HG02938 (cell line): ENCODE results near the gene GGA2.

Experiments used
- ATAC-seq: cut with Tn5 transposase; IDR thresholded peaks from one replicate; pipeline ENCODE4 v1.9.1; 2021; ENCODE audit warnings: mild to moderate bottlenecking, moderate library complexity; ENCODE audit not compliant: unreplicated experiment

The GGA2 gene

DNA sequence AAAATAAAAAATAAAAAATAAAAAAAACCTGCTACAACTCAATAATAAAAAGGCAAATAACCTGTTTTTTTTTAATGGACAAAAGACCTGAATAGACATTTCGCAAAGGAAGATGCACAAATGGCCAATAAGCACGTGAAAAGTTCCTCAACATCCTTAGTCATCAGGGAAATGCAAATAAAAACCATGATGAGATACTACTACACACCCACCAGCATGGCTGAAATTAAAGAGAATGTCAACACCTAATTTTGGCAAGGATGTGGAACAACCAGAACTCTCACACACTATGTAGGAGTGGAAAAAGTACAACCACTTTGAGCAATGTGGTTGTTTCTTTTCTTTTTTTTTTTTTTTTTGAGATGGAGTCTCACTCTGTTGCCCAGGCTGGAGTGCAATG, 81.9 kb downstream of the GGA2 start:
- no peak for ATAC-seq

- ATAC-seq, result no peak
These were observed 85.9 kb downstream of the GGA2 start for GRCh38 chr16:23424292-23424958.

- no peak for ATAC-seq
These were observed 86.7 kb downstream of the GGA2 start for GRCh38 chr16:23423496-23424049.

- no peak for ATAC-seq
These were observed 90.3 kb downstream of the GGA2 start for GRCh38 chr16:23420011-23420410.

DNA sequence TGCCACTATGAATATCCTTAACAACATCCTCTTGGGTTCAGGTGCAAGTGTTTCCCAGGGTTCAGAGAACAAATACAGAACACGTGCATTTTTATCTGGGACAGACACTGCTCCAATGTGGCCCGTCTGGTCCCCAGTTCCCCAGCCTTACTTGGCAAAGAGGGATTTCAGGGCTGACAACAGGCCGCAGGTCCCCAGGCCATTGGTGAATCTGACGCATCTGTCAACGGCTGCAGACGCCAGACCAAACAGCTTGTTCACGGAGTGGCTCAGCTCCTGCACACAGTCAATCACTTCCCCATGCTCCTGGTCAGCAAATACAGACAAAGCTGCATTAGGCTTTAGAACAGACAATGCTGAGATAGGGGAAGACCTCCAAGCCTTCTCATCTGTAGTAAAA, 93.5 kb downstream of the GGA2 start:
- ATAC-seq, result no peak

DNA sequence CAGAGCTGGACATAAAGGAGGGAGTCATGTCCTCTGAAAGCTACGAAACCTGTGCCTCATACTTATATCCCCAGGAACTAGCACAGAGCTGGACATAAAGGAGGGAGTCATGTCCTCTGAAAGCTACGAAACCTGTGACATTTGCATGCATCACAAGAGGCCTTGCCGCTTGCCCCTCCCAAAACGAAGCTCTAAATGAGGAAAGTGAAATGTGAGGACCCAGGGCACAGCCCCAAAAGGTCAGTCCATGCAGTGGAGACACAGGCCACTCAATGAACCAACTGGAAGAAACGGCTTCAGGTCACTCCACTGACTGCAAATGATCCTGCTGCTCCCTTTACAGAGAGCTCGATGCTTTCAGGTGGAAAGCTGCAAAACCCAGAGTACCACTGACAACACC, 95.6 kb downstream of the GGA2 start:
- no peak for ATAC-seq
